GM21717 (cell line): Measurements from ENCODE around the gene PRPF19.

Experiments
- ATAC-seq: cut with Tn5 transposase; IDR thresholded peaks from one replicate; pipeline ENCODE4 v1.9.1; 2021; ENCODE audit warnings: mild to moderate bottlenecking, moderate library complexity; ENCODE audit not compliant: unreplicated experiment

The PRPF19 gene

GRCh38 chr11:60938500-60938899 lies 32.1 kb upstream of the PRPF19 start:
- no peak for ATAC-seq

- no peak for ATAC-seq
Observed at GRCh38 chr11:60937811-60938210, 31.4 kb upstream of the PRPF19 start.

- no peak for ATAC-seq
Observed at GRCh38 chr11:60937144-60937527, 30.8 kb upstream of the PRPF19 start.

- no peak for ATAC-seq
Observed at GRCh38 chr11:60936467-60937143, 30.2 kb upstream of the PRPF19 start.

GRCh38 chr11:60935676-60936442 lies 29.5 kb upstream of the PRPF19 start:
- no peak for ATAC-seq

- no peak for ATAC-seq
Observed at GRCh38 chr11:60934790-60935605, 28.6 kb upstream of the PRPF19 start.

GRCh38 chr11:60934124-60934789 lies 27.9 kb upstream of the PRPF19 start:
- ATAC-seq: no peak

- ATAC-seq: no peak
Observed at GRCh38 chr11:60933416-60934123, 27.2 kb upstream of the PRPF19 start.

GRCh38 chr11:60932605-60933356 lies 26.4 kb upstream of the PRPF19 start:
- ATAC-seq: no peak

- no peak for ATAC-seq
Observed at GRCh38 chr11:60931917-60932316, 25.5 kb upstream of the PRPF19 start.

GRCh38 chr11:60930394-60930793 lies 24.0 kb upstream of the PRPF19 start:
- ATAC-seq: no peak

- ATAC-seq: no peak
Observed at GRCh38 chr11:60929764-60930163, 23.4 kb upstream of the PRPF19 start.

- ATAC-seq: no peak
Observed at GRCh38 chr11:60928563-60929001, 22.2 kb upstream of the PRPF19 start.

GRCh38 chr11:60927600-60927999 lies 21.2 kb upstream of the PRPF19 start:
- ATAC-seq: no peak

GRCh38 chr11:60927061-60927592 lies 20.7 kb upstream of the PRPF19 start:
- no peak for ATAC-seq

GRCh38 chr11:60926500-60926899 lies 20.1 kb upstream of the PRPF19 start:
- ATAC-seq: no peak

GRCh38 chr11:60925868-60926267 lies 19.5 kb upstream of the PRPF19 start:
- ATAC-seq: no peak

- ATAC-seq: no peak
Observed at GRCh38 chr11:60924906-60925853, 18.8 kb upstream of the PRPF19 start.
